GM12878 (cell line): Measurements from ENCODE around the gene TCF4.

Experiments used
- EZH2 ChIP-seq: IDR thresholded peaks from 2 replicates; pipeline ENCODE4 v1.6.1; 2012; ENCODE audit warnings: low read depth, mild to moderate bottlenecking, control low read depth, inconsistent platforms, low read length, borderline replicate concordance; ENCODE audit not compliant: control insufficient read depth
- MTA3 ChIP-seq: IDR thresholded peaks from 2 replicates; pipeline ENCODE4 v1.6.1; 2012; ENCODE audit warnings: low read length, inconsistent platforms, borderline replicate concordance
- SIN3A ChIP-seq: IDR thresholded peaks from 2 replicates; pipeline ENCODE4 v1.6.1; 2012; ENCODE audit warnings: low read depth, low read length, improper control_type of control experiment
- TF ChIP-seq, protein P1 (sequence below), 3 experiments: IDR thresholded peaks in 2 of 3; conservative IDR thresholded peaks in 1 of 3; 2 replicates each; pipeline ENCODE4 v1.5.1; 2011; ENCODE audit warnings: low read depth in 3 of 3, low read length in 3 of 3, mild to moderate bottlenecking in 3 of 3, control low read depth in 2 of 3, moderate library complexity in 2 of 3, inconsistent platforms in 1 of 3, mixed read lengths in 1 of 3; ENCODE audit not compliant: control insufficient read depth in 2 of 3, insufficient read depth in 1 of 3; ENCODE audit errors: extremely low read depth in 1 of 3

DNA sequence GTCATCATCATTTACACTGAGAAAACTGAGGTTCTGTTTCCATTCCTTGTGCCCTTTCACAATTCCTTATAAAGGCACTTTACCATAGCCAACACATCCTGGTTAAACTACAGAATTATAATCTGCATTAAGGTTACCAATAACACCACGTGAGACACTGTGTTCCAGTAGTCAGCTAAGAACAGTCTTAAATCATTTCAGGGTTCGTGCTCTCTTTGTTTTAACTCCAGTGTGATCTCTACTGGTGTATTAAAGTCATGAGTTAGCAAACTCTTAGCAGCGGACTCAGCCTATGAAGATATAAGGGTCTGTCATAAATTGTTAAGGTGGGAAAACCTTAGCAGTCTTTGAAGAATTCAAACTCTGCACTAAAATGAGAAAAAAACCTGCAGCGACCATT, 53.0 kb downstream of the TCF4 start:
- TF ChIP-seq MTA3 (no peak), SIN3A (no peak), EZH2 (no peak)
- TF ChIP-seq, protein P1, sequence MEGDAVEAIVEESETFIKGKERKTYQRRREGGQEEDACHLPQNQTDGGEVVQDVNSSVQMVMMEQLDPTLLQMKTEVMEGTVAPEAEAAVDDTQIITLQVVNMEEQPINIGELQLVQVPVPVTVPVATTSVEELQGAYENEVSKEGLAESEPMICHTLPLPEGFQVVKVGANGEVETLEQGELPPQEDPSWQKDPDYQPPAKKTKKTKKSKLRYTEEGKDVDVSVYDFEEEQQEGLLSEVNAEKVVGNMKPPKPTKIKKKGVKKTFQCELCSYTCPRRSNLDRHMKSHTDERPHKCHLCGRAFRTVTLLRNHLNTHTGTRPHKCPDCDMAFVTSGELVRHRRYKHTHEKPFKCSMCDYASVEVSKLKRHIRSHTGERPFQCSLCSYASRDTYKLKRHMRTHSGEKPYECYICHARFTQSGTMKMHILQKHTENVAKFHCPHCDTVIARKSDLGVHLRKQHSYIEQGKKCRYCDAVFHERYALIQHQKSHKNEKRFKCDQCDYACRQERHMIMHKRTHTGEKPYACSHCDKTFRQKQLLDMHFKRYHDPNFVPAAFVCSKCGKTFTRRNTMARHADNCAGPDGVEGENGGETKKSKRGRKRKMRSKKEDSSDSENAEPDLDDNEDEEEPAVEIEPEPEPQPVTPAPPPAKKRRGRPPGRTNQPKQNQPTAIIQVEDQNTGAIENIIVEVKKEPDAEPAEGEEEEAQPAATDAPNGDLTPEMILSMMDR (IDR thresholded peaks at IDR 0.05 in 2 of 3, conservative IDR thresholded peaks at IDR 0.05 in 1 of 3; ENCODE audit: control insufficient read depth in 2 of 3, extremely low read depth in 1 of 3, insufficient read depth in 1 of 3, low read depth in 3 of 3, low read length in 3 of 3): no peak
